Measurements from ENCODE around the gene SFT2D3. TPM values are rescaled to one million over a fixed set of nuclear protein-coding genes. Genes with fewer than 3 reads are reported as not detected.

Gene SFT2D3
- total RNA-seq, 2 donors from 2014 or later: 6.0 to 7.5 TPM

DNA sequence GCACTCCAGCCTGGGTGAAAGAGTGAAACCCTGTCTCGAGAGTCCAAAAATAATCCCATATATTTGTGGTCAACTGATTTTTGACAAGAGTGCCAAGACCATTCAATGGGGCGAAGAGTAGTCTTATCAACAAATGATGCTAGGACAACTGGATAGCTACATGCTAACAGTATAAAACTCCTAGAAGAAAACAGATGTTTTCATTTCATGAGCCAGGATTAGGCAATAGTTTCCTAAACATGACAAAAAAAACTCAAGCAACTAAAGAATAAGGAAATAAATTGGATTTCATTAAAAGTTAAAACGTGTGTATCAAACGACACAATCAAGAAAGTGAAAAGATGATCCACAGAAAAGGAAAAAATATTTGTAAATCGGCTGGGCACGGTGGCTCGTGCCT, 32.2 kb upstream of the SFT2D3 start:
- Histone ChIP-seq H3K4me1 (no peaks in the 10 kb centered on the region), H3K27ac (no peak overlapping the region), H3K36me3 (no peaks in the 10 kb centered on the region), H3K4me3 (no peak overlapping the region), H3K9me3 (no peaks in the 10 kb centered on the region), H3K27me3 (peaks cover 17% of the 10 kb centered on the region), H3K9ac (ENCODE audit: low read depth in 2 of 2, low read length in 2 of 2) (no peak overlapping the region)
- no peak for TF ChIP-seq CTCF (IDR thresholded peaks at IDR 0.05)
- no peak for DNase-seq
- intact Hi-C loops (cut with DNase I): no loop called here

DNA sequence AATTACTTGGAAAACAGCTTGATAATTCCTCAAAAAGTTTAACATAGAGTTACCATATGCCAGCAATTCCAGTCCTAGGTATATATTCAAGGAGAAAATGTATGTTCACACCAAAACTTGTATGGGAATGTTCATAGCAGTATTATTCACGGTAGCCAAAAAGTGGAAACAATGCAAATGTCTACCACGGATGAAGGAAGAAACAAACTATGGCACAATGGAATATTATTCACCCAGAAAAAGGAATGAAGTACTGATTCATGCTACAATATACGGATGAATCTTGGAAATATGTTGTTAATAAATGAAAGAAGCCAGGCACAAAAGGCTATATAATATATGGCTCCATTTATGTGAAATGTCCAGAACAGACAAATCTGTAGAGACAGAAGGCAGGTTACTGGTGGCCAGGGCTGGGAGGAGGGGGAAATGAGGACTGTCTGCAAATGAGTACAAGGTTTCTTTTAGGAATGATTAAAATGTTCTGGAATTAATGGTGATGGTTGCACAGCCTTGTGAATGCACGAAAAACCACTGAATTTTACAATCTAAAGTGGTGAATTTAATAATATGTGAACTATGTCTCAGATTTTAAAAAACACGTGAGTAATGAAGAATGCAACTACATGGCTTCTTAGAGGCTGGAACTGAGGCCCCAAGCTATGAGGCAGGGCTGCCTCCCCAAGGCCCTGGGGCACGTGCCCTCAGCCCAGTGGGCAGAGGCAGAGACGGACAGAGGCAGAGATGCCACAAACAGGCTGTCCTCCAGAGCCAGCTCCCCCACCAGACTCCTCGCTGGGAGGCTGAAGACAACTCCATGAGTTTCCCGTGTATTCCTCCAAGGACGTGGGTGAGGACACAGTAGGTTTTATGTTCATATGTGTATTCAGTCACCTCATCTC, 31.0 kb upstream of the SFT2D3 start:
- intact Hi-C loops (cut with DNase I): no loop called here
- Histone ChIP-seq H3K27me3 (peaks cover 16% of the 10 kb centered on the region), H3K4me1 (no peaks in the 10 kb centered on the region), H3K9me3 (no peaks in the 10 kb centered on the region), H3K9ac (ENCODE audit: low read depth in 2 of 2, low read length in 2 of 2) (no peak overlapping the region), H3K4me3 (no peak overlapping the region), H3K27ac (no peak overlapping the region), H3K36me3 (no peaks in the 10 kb centered on the region)
- no peak for DNase-seq
- no peak for TF ChIP-seq CTCF (IDR thresholded peaks at IDR 0.05)

GRCh38 chr2:127670957-127671290, 30.4 kb upstream of the SFT2D3 start:
- H3K9ac ChIP-seq (ENCODE audit: low read depth in 2 of 2, low read length in 2 of 2): no peak overlapping the region
- H3K9me3 ChIP-seq: no peaks in the 10 kb centered on the region
- H3K4me1 ChIP-seq: no peaks in the 10 kb centered on the region
- H3K27ac ChIP-seq: no peak overlapping the region
- H3K27me3 ChIP-seq: peaks cover 22% of the 10 kb centered on the region
- no peak for TF ChIP-seq CTCF (IDR thresholded peaks at IDR 0.05)
- H3K4me3 ChIP-seq: no peak overlapping the region
- intact Hi-C loops (cut with DNase I): no loop called here
- no peak for DNase-seq
- H3K36me3 ChIP-seq: no peaks in the 10 kb centered on the region

DNA sequence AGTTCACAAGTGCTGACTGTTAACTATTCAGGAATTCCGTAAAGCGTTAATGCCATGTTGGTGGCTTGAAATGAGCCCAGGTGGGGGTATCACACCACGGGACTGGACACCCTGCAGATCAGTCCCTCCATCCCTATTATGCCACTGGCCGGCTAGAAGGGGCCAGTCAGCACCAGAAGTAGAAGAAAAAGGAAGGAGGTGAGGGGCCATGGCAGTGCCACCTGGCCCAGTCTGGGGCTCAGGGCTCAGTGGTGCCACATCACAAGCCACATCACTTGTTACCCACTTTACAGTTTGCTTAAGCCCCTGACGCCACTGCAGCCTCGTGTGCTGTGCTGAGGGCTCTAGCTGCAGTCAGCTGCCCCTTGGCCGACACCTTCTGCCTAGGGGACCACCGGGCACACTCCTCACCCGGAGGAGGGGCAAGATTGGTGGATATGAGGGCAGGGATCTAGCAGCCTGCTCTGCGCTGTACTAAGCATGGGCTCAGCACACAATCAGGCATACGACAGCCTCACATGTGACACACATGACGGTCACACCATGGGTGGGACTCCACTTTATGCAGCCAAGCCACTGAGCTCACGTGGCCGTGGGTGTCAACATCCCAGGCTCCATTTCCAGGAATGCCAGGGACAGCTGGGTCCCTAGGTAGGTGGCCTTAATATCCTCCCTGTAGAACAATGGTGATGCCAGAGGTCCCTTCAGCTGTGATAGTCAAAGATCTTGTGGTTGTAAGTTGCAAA, 29.6 kb upstream of the SFT2D3 start:
- no peak overlapping the region for H3K4me3 ChIP-seq
- peaks cover 29% of the 10 kb centered on the region for H3K27me3 ChIP-seq
- no peak overlapping the region for H3K27ac ChIP-seq
- intact Hi-C loops (cut with DNase I): no loop called here
- DNase-seq: no peak
- peak overlapping the region in 1 of 2 donors; percentile 24 for H3K9ac ChIP-seq (ENCODE audit: low read depth in 2 of 2, low read length in 2 of 2)
- no peak for TF ChIP-seq CTCF (IDR thresholded peaks at IDR 0.05)
- H3K4me1 ChIP-seq: no peaks in the 10 kb centered on the region
- H3K36me3 ChIP-seq: no peaks in the 10 kb centered on the region
- no peaks in the 10 kb centered on the region for H3K9me3 ChIP-seq

DNA sequence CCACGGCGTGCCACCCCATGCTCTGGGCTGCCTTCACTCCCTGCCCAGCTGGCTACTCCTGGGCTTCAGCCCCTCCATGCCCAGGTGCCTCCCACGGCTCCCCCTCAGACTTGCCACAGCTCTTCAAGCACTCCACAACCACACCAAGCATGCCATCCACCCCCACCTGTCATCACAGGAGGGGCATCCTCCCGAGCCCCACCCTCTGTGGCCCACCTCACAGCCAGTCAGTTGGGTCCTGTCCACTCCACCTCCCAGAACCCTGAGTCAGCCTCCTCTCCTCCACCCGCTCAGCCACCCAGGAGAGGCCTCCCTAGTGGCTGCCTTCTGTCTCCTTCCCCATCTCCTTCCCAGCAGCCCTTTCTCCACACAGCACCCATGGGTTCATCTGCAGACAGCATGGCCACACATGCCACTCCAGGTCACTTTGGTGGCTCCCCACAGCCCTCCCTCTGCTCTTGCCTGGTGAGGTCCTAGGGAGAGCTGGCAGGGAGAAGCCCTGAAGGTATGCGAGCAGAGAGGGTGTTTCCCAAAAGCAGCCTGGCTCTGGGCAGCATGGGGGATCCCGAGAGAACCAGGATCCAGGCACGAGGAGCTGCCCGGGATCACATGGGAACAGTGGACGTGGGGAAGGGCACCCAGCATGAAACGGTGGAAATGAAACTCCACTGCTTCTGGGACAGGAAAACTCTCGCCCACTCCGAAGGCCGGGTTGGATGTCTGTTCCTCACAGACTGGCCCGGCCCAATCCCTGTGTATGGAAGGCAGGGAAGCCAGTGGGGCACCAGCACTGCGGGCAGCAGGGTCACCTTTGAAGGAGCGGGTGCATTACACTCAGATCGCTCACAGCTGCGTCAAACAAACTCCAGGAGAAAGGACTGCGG, 28.7 kb upstream of the SFT2D3 start:
- H3K27ac ChIP-seq: no peak overlapping the region
- H3K27me3 ChIP-seq: peaks cover 30% of the 10 kb centered on the region
- peak overlapping the region; percentile 24 to 58 for H3K9ac ChIP-seq (ENCODE audit: low read depth in 2 of 2, low read length in 2 of 2)
- no peaks in the 10 kb centered on the region for H3K4me1 ChIP-seq
- no peaks in the 10 kb centered on the region for H3K9me3 ChIP-seq
- no peak for DNase-seq
- H3K36me3 ChIP-seq: no peaks in the 10 kb centered on the region
- TF ChIP-seq CTCF (IDR thresholded peaks at IDR 0.05): no peak
- H3K4me3 ChIP-seq: peak overlapping the region; percentile 54
- intact Hi-C loops (cut with DNase I): no loop called here
